Astrocyte (in vitro differentiated cells and primary cell): Measurements from ENCODE around the gene POU3F1.

Experiments used
- CTCF ChIP-seq: IDR thresholded peaks from 2 replicates; pipeline ENCODE4 v1.5.1; 2011; ENCODE audit warnings: low read depth, mild to moderate bottlenecking, inconsistent platforms, low read length, moderate library complexity; ENCODE audit not compliant: insufficient read depth
- EZH2 ChIP-seq: IDR thresholded peaks from 2 replicates; pipeline ENCODE4 v1.6.1; 2012; ENCODE audit warnings: mild to moderate bottlenecking, low read length, inconsistent platforms; ENCODE audit not compliant: insufficient read depth

DNA sequence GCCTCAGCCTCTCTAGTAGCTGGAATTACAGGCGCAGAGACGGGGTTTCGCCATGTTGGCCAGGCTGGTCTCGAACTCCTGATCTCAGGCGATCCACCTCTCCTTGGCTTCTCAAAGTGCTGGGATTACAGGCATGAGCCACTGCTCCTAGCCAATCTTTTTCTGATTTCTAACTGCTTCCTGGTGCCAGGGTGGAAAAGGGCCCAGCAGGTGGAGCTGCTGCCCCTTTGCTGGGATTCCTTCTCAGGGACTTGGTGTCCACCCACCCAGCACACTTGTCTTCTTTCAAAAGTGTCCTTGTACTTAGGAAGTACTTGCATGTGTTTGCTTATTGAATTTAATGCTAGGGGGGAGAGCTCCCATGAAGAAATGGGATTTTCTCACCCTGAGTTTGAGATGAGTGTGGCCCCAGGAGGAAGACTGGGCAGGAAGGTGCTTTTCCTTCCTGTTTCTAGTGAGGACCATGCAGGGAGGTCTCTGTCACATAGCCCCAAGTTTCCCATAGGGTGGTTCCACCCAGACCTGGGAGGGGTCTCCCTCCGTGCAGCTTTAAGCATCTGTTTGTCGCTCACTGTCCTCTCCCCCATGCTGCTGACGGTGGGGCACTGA is 19.9 kb downstream of the POU3F1 start:
- TF ChIP-seq CTCF (peak; percentile 79), EZH2 (no peak)
